ENCODE results near the gene SGCA. TPM values are rescaled to one million over a fixed set of nuclear protein-coding genes. Genes with fewer than 3 reads are reported as not detected.

Gene SGCA
- total and polyA plus RNA-seq, 2 of the 8 experiments (the other 6 are each of a cell fraction or from before 2014, with no cell fraction given) = 0.12 TPM; not detected in 1

- no peak for TF ChIP-seq CHD7 (IDR thresholded peaks at IDR 0.05; ENCODE audit: insufficient replicate concordance, low read length)
- TF ChIP-seq HDAC2 (IDR thresholded peaks at IDR 0.05; ENCODE audit: borderline replicate concordance in 1 of 2, low read depth in 2 of 2, low read length in 2 of 2) = no peak
- no peak for TF ChIP-seq MAX (IDR thresholded peaks at IDR 0.05)
- TF ChIP-seq EGR1 (IDR thresholded peaks at IDR 0.05; ENCODE audit: borderline replicate concordance, low read depth, low read length) = no peak
- TF ChIP-seq GABPA (IDR thresholded peaks at IDR 0.05; ENCODE audit: borderline replicate concordance, insufficient read depth, low read length) = no peak
- TF ChIP-seq CHD2 (IDR thresholded peaks at IDR 0.05; ENCODE audit: low read length) = no peak
- TF ChIP-seq KDM1A (IDR thresholded peaks at IDR 0.05; ENCODE audit: borderline replicate concordance, low read length) = no peak
- TF ChIP-seq CEBPB (IDR thresholded peaks at IDR 0.05; ENCODE audit: low read depth, low read length) = no peak
Measured at GRCh38 chr17:50192144-50192617, 26.4 kb downstream of the SGCA start (continued).
